Measurements from ENCODE around the gene MYO9A.

MYO9A gene

GRCh38 chr15:71892335-71892734 is 225.6 kb downstream of the MYO9A start:
- Histone ChIP-seq H3K9me3 (ENCODE audit: insufficient read depth, low read depth, low read length) (no peaks in the 10 kb centered on the region), H2BK5ac (ENCODE audit: low read depth, low read length, poor library complexity) (no peak overlapping the region), H2AK5ac (ENCODE audit: low read length) (no peak overlapping the region), H3K4me3 (ENCODE audit: low read depth, low read length) (no peak overlapping the region), H2AFZ (ENCODE audit: insufficient read depth, low read length, poor library complexity) (no peak overlapping the region), H4K8ac (ENCODE audit: low read depth, low read length) (no peak overlapping the region), H2BK12ac (ENCODE audit: low read length) (no peak overlapping the region), H3K4me1 (ENCODE audit: control insufficient read depth in 1 of 2, insufficient read depth in 2 of 2, low read length in 2 of 2) (no peaks in the 10 kb centered on the region), H3K36me3 (ENCODE audit: control insufficient read depth in 1 of 2, insufficient read depth in 2 of 2, low read length in 2 of 2) (peaks cover 0 to 4% of the 10 kb centered on the region in 2 experiments), H3K79me1 (ENCODE audit: low read length) (no peaks in the 10 kb centered on the region), H3K18ac (ENCODE audit: low read length) (no peak overlapping the region), H3K27me3 (ENCODE audit: insufficient read depth, low read length) (no peaks in the 10 kb centered on the region), H3K79me2 (ENCODE audit: control insufficient read depth, insufficient read depth, low read length, poor library complexity) (no peaks in the 10 kb centered on the region), H4K12ac (ENCODE audit: low read depth, low read length) (no peak overlapping the region), H3K4ac (ENCODE audit: low read depth, low read length) (no peak overlapping the region), H4K91ac (ENCODE audit: low read depth, low read length) (no peak overlapping the region), H3K9ac (ENCODE audit: low read length) (no peak overlapping the region), H3K14ac (ENCODE audit: low read length) (no peak overlapping the region), H3K27ac (ENCODE audit: low read depth, low read length) (no peak overlapping the region), H3K4me2 (ENCODE audit: low read length) (no peak overlapping the region), H2BK120ac (ENCODE audit: insufficient read depth, low read length, poor library complexity) (no peak overlapping the region), H3K23ac (ENCODE audit: low read length) (no peak overlapping the region)
- WGBS (ENCODE audit: extremely low coverage, insufficient coverage, insufficient read length) = no CpG with 5 or more reads among the region's 3 CpGs
- DNase-seq = no peak

GRCh38 chr15:71891026-71891425 is 226.9 kb downstream of the MYO9A start:
- no peak overlapping the region for H3K23ac ChIP-seq (ENCODE audit: low read length)
- no CpG with 5 or more reads among the region's 4 CpGs for WGBS (ENCODE audit: extremely low coverage, insufficient coverage, insufficient read length)
- peaks cover 0 to 4% of the 10 kb centered on the region in 2 experiments for H3K36me3 ChIP-seq (ENCODE audit: control insufficient read depth in 1 of 2, insufficient read depth in 2 of 2, low read length in 2 of 2)

GRCh38 chr15:71889947-71890346 is 228.0 kb downstream of the MYO9A start:
- Histone ChIP-seq H3K27ac (ENCODE audit: low read depth, low read length) (no peak overlapping the region), H3K4ac (ENCODE audit: low read depth, low read length) (no peak overlapping the region), H3K27me3 (ENCODE audit: insufficient read depth, low read length) (no peaks in the 10 kb centered on the region), H3K9me3 (ENCODE audit: insufficient read depth, low read depth, low read length) (no peaks in the 10 kb centered on the region), H4K91ac (ENCODE audit: low read depth, low read length) (no peak overlapping the region), H3K14ac (ENCODE audit: low read length) (no peak overlapping the region), H2BK5ac (ENCODE audit: low read depth, low read length, poor library complexity) (no peak overlapping the region), H3K18ac (ENCODE audit: low read length) (no peak overlapping the region), H3K4me1 (ENCODE audit: control insufficient read depth in 1 of 2, insufficient read depth in 2 of 2, low read length in 2 of 2) (no peaks in the 10 kb centered on the region), H3K79me2 (ENCODE audit: control insufficient read depth, insufficient read depth, low read length, poor library complexity) (no peaks in the 10 kb centered on the region), H3K23ac (ENCODE audit: low read length) (no peak overlapping the region), H3K36me3 (ENCODE audit: control insufficient read depth in 1 of 2, insufficient read depth in 2 of 2, low read length in 2 of 2) (peaks cover 0 to 4% of the 10 kb centered on the region in 2 experiments), H3K79me1 (ENCODE audit: low read length) (no peaks in the 10 kb centered on the region), H3K4me3 (ENCODE audit: low read depth, low read length) (no peak overlapping the region), H3K4me2 (ENCODE audit: low read length) (no peak overlapping the region), H3K9ac (ENCODE audit: low read length) (no peak overlapping the region), H4K12ac (ENCODE audit: low read depth, low read length) (no peak overlapping the region), H4K8ac (ENCODE audit: low read depth, low read length) (no peak overlapping the region), H2BK12ac (ENCODE audit: low read length) (no peak overlapping the region), H2AFZ (ENCODE audit: insufficient read depth, low read length, poor library complexity) (no peak overlapping the region), H2AK5ac (ENCODE audit: low read length) (no peak overlapping the region), H2BK120ac (ENCODE audit: insufficient read depth, low read length, poor library complexity) (no peak overlapping the region)
- DNase-seq = no peak
- no CpG with 5 or more reads among the region's 1 CpG for WGBS (ENCODE audit: extremely low coverage, insufficient coverage, insufficient read length)

More at GRCh38 chr15:71891026-71891425, 226.9 kb downstream of the MYO9A start:
- H3K79me2 ChIP-seq (ENCODE audit: control insufficient read depth, insufficient read depth, low read length, poor library complexity) = no peaks in the 10 kb centered on the region
- H3K4ac ChIP-seq (ENCODE audit: low read depth, low read length) = no peak overlapping the region
- H2AK5ac ChIP-seq (ENCODE audit: low read length) = no peak overlapping the region
- H3K27me3 ChIP-seq (ENCODE audit: insufficient read depth, low read length) = no peaks in the 10 kb centered on the region
- no peak overlapping the region for H3K27ac ChIP-seq (ENCODE audit: low read depth, low read length)
- no peak overlapping the region for H3K4me3 ChIP-seq (ENCODE audit: low read depth, low read length)
- no peak for DNase-seq
- no peak overlapping the region for H2BK120ac ChIP-seq (ENCODE audit: insufficient read depth, low read length, poor library complexity)
- H3K9me3 ChIP-seq (ENCODE audit: insufficient read depth, low read depth, low read length) = no peaks in the 10 kb centered on the region
- no peak overlapping the region for H2BK5ac ChIP-seq (ENCODE audit: low read depth, low read length, poor library complexity)
- no peaks in the 10 kb centered on the region for H3K4me1 ChIP-seq (ENCODE audit: control insufficient read depth in 1 of 2, insufficient read depth in 2 of 2, low read length in 2 of 2)
- no peak overlapping the region for H4K8ac ChIP-seq (ENCODE audit: low read depth, low read length)
- no peak overlapping the region for H3K9ac ChIP-seq (ENCODE audit: low read length)
- H2BK12ac ChIP-seq (ENCODE audit: low read length) = no peak overlapping the region
- no peak overlapping the region for H4K12ac ChIP-seq (ENCODE audit: low read depth, low read length)
- no peak overlapping the region for H3K18ac ChIP-seq (ENCODE audit: low read length)
- no peaks in the 10 kb centered on the region for H3K79me1 ChIP-seq (ENCODE audit: low read length)
- no peak overlapping the region for H3K4me2 ChIP-seq (ENCODE audit: low read length)
- H2AFZ ChIP-seq (ENCODE audit: insufficient read depth, low read length, poor library complexity) = no peak overlapping the region
- H3K14ac ChIP-seq (ENCODE audit: low read length) = no peak overlapping the region
- H4K91ac ChIP-seq (ENCODE audit: low read depth, low read length) = no peak overlapping the region

GRCh38 chr15:71889385-71889784 is 228.6 kb downstream of the MYO9A start:
- Histone ChIP-seq H2BK120ac (ENCODE audit: insufficient read depth, low read length, poor library complexity) (no peak overlapping the region), H2AFZ (ENCODE audit: insufficient read depth, low read length, poor library complexity) (no peak overlapping the region), H3K9me3 (ENCODE audit: insufficient read depth, low read depth, low read length) (no peaks in the 10 kb centered on the region), H3K9ac (ENCODE audit: low read length) (no peak overlapping the region), H3K14ac (ENCODE audit: low read length) (no peak overlapping the region), H3K27ac (ENCODE audit: low read depth, low read length) (no peak overlapping the region), H2BK5ac (ENCODE audit: low read depth, low read length, poor library complexity) (no peak overlapping the region), H2BK12ac (ENCODE audit: low read length) (no peak overlapping the region), H3K23ac (ENCODE audit: low read length) (no peak overlapping the region), H3K18ac (ENCODE audit: low read length) (no peak overlapping the region), H4K12ac (ENCODE audit: low read depth, low read length) (no peak overlapping the region), H3K4me3 (ENCODE audit: low read depth, low read length) (no peak overlapping the region), H3K79me1 (ENCODE audit: low read length) (no peaks in the 10 kb centered on the region), H3K4me1 (ENCODE audit: control insufficient read depth in 1 of 2, insufficient read depth in 2 of 2, low read length in 2 of 2) (no peaks in the 10 kb centered on the region), H2AK5ac (ENCODE audit: low read length) (no peak overlapping the region), H3K36me3 (ENCODE audit: control insufficient read depth in 1 of 2, insufficient read depth in 2 of 2, low read length in 2 of 2) (peaks cover 0 to 4% of the 10 kb centered on the region in 2 experiments), H3K4me2 (ENCODE audit: low read length) (no peak overlapping the region), H4K8ac (ENCODE audit: low read depth, low read length) (no peak overlapping the region), H3K27me3 (ENCODE audit: insufficient read depth, low read length) (no peaks in the 10 kb centered on the region), H3K79me2 (ENCODE audit: control insufficient read depth, insufficient read depth, low read length, poor library complexity) (no peaks in the 10 kb centered on the region), H3K4ac (ENCODE audit: low read depth, low read length) (no peak overlapping the region), H4K91ac (ENCODE audit: low read depth, low read length) (no peak overlapping the region)
- DNase-seq = no peak
